ENCODE results near the gene TAF6L.

Gene TAF6L

DNA sequence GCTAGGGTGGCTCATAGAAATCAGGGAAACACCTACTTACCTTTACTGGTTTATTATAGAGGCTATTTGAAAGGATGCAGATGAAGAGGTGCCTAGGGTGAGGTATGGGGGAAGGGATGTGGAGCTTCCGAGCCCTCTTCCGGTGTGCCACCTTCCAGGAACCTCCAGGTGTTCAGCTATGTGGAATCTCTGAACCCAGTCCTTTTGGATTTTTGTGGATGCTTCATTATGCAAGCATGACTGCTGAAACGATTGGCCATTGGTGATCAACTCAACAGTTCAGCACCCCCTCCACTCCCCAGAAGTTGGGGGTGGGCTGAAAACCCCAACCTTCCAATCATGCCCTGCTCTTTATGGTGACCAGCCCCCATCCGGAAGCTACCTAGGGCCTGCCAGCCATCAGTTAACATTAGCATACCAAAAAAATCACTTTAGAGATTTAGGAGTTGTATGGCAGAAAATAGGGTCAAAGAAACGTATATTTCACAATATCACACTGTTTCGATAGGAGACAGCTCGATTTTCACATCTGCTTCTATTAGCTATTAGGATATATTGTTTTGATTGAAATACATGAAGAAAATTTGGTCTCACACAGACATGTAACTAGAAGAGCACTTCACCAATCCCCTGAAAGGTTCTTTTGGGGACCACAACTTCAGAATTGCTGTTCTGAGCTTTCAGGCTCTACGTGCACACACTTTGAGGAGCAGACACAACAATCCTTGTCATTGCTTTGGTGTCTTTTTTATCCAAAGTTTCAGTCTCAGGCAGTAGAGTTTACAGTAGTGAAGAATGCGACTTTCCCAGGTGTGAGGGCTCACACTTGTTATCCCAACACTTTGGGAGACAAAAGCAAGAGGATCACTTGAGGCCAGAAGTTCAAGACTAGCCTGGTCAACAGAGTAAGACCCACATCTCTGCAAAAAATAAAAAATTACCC, 13.1 kb upstream of the TAF6L start:
- DNase-seq, result no peak

DNA sequence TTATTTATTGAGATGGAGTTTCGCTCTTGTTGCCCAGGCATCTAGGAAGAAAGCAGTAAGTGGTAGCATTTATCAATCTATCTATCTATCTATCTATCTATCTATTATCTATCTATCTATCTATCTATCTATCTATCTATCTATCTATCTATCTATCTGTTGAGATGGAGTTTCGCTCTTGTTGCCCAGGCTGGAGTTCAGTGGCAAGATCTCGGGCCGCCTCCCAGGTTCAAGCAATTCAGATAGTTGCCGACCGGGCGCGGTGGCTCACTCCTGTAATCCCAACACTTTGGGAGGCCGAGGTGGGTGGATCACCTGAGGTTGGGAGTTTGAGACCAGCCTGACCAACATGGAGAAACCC, 10.3 kb upstream of the TAF6L start:
- DNase-seq, result peak; percentile 66

DNA sequence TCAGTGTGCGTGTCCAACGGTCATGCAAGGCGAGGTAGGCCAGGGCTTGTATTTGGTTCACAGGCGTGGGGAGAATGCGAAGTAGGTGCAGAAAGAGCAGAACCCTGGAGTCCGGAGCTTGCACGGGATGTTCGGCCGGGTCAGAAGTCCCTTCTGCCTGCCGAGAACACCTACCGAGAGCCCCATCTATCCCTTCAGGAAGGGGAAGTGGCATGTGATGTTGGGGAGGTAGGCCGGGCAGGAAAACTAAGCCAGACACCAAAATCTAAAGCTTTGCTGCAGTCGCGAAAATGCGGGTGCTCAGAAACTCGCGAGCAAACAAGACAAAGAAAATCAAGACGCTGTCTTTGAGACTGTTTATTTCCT, 435 bp upstream of the TAF6L start:
- peak; percentile 88 for DNase-seq

DNA sequence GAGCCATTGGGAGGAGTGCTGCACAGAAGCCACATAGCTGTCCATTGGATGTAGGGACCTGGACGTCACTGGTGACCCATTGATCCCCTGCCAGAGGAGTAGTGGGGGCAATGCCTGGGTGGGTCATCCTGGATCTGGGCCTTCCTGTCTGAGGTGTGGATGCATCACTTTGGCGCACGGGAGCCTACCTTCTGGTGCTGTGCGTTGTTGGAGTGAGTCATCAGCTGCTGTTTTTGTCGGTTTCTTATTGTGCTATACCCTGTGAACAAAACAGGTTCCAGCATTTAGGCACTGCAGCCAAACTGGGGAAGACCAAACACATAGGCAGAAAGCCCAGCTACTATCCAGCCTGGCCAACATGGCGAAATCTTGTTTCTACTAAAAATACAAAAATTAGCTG, 3.2 kb downstream of the TAF6L start:
- no peak for DNase-seq

DNA sequence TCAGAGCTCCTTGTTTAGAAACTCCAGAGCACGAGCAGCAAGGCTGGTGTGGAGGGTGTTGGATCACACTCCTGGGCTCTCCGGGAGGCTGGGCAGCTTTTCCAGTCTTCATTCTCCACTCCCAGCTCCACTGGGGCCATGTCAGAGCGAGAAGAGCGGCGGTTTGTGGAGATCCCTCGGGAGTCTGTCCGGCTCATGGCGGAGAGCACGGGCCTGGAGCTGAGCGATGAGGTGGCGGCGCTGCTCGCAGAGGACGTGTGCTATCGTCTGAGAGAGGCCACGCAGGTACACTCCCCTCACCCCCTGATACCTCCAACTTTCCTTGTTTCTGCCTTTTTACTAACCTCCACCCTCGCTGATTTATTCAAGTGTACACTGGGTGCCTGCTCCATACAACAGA, 4.5 kb downstream of the TAF6L start:
- no peak for DNase-seq

DNA sequence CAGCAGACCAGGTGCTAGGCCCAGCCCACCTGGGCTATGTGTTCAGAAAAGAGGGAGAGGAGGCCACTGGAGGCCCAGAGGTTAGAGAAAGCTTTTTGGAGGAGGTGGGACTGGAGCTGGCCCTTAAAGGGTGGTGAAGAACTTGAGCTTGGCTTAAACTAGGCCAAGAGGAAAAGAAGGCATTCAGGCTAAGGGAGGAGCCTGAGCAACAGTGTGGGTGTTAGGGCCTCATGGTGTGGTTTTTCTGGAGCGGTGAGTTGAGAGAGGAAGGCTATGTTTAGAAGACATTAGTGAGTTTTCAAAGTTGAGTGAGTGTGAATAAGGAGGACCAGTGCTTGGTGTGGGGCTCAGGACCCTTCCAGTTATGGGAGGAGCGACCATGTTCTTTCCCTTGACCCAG, 6.2 kb downstream of the TAF6L start:
- no peak for DNase-seq

DNA sequence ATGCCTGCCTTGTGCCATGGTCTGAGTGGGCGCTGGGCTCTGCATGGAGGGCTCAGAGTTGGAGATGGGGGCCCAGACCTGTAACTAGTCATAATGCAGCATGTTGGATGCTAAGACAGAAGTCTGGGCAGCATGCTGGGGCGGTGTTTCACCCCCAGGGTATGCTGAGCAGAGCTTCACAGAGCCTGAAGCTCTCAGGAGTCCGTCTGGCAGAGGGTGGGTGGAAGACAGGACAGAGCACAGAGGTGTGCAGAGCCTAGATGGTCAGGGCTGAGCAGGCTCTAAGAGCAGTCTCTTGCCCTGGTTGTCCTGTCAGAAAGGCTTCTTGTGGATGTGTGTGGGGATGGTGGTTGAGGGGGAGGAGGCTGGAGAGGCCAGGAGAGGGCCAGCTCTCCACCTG, 7.2 kb downstream of the TAF6L start:
- DNase-seq, result no peak

DNA sequence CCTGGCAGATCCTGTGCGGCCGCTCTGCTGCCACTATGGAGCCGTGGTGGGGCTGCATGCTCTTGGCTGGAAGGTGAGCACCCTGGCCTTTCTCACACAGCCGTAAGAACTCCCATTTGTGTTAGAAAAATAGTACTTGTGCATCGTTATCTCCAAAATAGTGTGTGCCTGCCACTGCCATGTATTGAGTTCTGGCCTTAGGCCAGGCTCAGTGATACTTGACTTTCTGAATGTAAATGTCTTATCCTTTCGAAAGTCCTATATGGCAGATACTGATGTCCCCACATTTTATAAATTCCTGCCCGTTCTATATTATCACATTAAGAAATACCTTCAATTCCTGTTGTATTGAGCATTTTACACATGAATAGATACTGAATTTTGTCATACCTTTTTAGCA, 11.6 kb downstream of the TAF6L start:
- DNase-seq, result no peak

DNA sequence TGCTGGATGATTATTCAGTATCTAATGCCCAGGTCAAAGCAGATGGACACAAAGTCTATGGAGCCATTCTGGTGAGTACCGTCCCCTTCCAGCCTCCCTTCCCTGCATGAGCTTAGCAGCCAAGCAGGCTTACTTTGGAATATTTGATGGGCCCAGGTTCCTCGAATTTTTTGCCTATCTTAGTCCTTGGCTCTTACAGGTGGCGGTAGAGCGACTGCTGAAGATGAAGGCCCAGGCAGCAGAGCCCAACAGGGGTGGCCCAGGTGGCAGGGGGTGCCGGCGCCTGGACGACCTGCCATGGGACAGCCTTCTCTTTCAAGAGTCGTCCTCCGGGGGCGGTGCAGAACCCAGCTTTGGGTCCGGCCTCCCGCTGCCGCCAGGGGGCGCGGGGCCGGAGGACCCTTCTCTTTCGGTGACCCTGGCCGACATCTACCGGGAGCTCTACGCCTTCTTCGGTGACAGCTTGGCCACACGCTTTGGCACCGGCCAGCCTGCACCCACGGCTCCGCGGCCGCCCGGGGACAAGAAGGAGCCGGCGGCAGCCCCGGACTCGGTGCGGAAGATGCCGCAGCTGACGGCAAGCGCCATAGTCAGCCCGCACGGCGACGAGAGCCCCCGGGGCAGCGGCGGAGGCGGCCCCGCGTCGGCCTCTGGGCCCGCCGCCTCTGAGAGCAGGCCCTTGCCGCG, 15.3 kb downstream of the TAF6L start:
- peak; percentile 90 for DNase-seq

DNA sequence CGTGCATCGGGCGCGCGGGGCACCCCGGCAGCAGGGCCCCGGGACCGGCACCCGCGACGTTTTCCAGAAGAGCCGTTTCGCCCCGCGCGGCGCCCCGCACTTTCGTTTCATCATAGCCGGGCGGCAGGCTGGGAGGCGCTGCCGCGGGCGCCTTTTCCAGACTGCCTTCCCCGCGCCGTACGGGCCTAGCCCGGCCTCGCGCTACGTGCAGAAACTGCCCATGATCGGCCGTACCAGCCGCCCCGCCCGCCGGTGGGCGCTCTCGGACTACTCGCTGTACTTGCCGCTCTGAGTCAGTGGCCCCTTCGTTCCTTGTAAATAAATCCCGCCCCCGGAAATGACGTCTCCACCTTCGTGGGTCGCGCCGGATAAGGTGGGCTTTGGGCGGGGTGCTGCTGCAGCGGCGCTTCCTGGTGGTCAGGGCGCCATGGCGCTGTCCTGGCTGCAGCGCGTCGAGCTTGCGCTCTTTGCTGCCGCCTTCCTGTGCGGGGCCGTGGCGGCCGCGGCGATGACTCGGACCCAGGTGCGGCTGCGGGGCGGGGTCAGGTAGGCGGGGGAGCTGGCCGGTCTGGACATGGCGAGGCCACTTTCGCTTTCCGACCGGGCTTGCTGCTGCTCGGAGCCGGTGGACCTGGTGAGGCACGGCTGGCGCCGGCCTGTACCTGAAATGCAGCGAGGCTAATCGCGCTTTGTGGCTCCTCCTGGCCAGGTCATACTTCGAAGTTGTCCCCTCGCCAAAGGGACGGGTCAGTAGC, 16.0 kb downstream of the TAF6L start, which contains the start of gene TMEM179B:
TSS of gene TMEM179B (plus strand) at position 398 of the 755 bp plus-strand sequence. CDS start at position 428, 30 bp downstream.
- DNase-seq, result peak; percentile 99

DNA sequence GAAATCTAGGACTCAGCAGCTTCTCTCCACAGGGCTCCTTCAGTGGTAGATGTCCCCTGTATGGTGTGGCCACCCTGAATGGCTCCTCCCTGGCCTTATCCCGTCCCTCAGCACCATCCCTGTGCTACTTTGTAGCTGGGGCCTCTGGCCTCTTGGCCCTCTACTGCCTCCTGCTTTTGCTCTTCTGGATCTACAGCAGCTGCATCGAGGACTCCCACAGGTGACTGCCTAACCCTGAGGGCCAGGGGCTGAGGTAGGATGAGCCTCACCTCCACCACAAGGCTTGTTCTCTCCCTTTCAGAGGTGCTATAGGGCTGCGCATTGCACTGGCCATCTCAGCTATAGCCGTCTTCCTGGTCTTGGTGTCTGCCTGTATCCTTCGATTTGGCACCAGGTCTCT, 17.8 kb downstream of the TAF6L start:
- DNase-seq, result peak; percentile 29

DNA sequence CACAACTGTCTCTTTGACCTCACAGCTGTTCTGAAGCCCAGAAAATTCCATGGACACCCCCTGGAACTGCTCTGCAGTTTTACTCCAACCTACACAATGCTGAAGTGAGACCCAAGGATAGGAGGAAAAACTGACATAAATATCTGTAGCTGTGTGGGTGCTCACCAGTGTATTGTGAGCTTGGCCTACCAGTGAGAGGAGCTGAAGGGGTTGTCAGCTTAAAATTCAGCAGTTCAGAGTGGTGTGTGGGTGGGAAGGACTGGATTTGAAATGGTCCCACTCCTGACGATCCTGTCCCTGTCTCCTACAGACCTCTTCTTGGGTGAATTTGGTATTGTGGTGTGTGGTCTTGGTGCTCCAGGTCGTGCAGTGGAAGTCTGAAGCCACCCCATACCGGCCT, 18.4 kb downstream of the TAF6L start:
- DNase-seq, result no peak

DNA sequence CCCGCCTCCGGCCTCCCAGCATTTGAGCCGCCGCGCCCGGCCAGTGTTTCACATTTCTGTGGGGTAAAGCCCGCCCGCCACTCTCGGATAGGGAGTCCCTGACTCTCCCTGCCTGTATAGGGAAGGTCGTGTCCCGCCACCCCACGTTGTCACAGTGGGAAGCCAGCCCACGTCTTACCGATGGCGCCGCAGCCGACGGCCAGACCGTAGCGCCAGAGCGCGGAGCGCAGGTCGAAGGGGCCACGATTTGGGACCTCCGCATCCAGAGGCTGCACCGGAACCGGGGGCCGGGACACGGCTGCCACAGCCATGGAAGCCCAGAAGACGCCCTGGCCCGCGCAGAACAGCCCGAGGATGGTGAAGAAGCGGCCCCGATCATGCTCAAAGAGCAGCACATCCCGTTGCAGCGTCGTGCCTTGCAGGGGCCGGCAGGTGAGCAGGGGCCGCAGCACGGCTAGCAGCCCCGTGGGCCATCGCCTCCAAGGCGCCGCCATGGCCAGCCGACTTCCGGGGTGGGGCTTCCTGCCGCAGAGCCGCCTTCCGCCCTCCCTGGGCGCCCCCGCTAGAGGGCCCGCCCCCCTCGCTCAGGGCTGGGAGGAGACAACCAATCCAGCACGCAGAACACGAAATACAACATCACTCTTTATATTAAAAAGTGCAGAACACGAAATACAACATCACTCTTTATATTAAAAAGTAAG, 20.5 kb downstream of the TAF6L start, which contains the start of gene TMEM223:
TSS of gene TMEM223 (minus strand) at position 506 of the 701 bp plus-strand sequence. CDS start at position 494, 12 bp downstream.
- peak; percentile 90 for DNase-seq

DNA sequence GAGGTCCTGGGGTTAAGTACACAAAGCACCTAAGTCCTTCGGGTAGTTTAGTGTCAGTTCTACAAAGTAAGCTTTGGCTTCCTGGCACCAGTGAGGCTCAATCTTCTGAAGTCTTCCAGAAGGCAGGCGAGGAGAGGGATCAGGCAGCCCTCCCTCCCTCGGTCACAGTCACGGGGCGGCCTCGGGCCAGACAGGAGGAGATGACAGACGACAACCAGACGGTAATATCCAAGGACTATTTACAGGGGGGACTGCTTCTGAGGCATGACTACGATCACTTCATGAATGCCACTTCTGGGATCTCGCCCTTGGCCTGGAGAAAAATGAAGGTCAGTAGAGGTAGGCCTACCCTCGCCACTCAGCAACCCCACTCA, 21.0 kb downstream of the TAF6L start:
- no peak for DNase-seq

DNA sequence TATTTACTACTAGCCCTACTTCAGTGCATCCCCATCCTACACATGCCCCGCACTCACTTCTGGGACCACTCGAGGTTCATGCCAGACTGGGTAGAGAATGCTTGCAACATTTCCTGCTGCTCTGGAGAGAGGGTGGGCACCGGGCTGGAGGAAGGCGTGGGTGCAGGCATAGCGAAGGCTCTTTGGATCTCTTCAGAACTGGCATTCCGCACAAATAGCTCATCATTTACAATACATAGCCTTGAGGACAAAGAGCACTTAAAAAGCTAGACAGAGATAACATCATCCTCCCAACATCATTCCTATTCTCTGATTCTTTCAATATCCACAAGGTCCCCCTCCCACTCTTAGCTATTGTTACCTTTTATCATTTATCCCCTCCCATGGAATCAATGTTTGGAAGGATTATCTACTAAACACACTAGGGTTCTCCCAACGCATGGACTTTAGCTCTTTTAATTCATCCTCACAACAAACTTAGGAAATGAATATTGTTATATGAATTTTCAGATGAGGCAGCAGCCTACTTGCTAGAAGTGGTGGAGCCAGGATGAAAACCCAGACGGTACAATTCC, 23.1 kb downstream of the TAF6L start:
- DNase-seq, result no peak

DNA sequence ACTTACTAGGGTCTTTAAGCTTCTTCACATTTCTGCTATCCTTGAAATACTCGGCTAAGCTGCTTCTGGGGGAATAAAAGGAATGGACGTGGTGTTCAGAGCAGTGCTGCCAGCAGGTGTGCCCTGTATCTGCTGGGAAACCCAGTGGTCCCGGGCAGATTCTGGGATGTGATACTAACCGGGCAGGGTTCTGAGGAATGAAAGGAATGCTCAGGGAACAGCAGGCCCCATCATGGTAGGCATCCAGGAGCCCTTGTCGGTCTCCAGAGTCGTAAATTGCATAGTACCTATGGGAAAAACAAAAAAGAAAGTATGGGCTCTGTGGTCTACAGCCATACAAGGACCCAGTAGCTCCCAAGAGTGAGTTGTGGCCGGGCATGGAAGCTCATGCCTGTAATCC, 25.1 kb downstream of the TAF6L start:
- DNase-seq, result no peak

DNA sequence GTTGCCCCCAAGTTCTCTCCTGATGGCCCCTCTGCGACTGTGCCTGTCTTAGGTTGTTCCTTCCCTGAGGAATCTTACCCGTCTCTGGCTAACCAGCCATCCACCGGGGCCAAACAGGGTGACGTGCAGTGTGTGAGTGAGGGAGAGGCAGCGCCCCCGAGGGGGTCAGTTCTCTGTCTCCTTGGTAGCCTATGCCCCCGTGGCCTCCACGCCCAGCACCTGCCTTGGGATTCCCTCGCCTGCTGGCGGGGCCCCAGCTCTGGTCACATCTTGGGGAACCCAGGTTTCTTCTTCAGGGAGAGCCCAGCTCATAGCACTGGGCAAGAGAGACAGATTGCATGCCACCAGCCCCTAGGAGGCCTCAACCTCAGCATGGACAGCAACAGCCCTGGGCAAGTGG, 28.3 kb downstream of the TAF6L start:
- no peak for DNase-seq

DNA sequence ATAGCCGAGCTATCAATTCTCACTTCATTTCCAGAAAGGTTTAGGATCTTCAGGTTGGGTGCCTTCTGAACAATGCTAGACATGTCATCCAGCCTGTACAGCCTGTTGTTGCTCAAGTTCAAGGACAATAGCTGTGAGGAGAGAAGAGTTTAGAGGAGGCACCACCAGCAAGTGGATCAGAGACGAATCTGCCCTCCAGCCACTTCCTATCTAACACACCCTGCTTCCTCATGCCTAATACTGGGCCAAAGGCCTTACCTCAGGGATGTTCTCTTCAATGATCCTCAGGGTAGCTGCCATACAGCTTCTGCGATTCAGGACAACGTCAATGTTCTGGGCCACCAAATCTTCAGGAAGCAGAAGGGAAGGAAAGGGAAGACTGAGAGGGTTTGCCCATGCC, 29.9 kb downstream of the TAF6L start:
- no peak for DNase-seq

DNA sequence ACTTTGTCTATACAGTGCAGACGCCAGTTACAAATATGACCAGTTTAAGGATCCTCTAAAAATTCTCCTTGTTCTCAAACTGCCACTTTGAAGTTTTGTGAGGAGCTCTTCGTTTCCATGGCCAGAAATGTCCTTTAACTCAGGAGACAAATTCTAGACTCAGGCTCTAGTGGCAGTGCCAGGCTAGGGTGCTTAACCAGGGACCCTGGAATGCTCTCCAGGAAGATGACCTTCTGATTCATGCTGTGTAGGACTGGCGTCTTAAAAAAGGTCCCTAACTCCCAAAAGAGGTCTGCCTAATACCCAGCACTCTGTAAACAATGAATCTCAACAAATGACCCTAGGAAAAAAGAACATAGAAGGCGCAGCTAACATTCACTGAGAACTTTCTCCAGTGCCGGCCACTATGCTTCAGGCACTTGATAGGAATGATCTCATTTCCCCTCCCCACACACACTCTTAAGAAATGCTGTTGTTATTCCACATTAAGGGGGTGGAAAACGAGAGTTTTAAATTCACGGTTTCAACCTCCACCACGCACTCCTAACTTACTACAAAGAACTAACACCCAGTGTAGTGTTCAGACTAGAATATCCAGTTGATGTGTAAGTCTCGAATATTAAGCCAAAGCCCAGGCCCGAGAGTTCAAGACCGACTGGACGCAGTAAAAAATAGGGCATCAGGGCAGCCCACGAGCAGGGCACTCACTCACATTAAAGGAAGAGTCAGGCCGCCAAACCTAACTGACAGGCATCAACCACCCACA, 33.3 kb downstream of the TAF6L start:
- peak; percentile 44 for DNase-seq

DNA sequence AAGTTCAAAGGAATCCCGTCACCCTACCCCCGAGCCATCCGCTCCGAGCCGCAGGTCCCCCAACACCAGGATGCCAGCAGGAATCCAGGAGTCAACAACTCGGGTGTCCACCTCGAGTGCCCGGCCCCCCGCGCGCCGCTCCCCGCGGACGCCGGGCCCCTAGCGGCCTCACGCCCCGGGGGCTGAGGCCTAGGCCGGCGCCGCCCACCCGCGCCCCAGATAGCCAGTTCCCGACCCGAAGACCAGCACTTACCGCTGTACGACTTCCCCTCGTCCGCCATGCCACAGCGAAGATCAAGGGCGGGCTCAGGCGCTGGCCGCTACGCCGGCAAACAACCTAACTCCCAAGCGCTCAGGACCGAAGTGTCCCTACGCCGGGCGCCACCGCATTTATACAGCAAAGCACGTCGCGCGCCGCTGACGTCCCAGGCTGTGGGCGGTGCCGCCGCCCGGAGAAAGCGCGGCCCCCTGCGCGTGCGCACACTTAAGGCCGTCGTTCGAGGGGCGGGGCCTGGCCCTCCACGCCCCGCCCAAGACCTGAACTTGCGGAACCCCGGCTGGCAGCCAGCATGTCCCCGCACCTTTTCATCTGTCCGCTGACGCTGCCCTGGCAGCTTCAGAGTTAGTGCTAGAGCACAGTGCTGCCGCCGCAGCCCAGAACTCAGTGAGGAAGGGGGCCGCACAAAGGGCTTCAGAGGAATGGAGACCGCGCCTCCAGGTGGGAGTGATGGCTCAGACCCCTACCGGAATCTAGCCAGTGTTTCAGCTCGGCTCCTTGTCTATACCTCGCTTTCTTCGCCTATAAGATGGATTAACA, 34.1 kb downstream of the TAF6L start, which contains the start of gene NXF1:
TSS of gene NXF1 (minus strand) at position 365 of the 817 bp plus-strand sequence. CDS start at position 281, 84 bp downstream.
- DNase-seq, result peak; percentile 97
